Measurements from ENCODE around the gene MYRFL. TPM values are rescaled to one million over a fixed set of nuclear protein-coding genes. Genes with fewer than 3 reads are reported as not detected.

MYRFL gene
- total RNA-seq, 1 donor from 2014 or later, result 0.13 TPM

DNA sequence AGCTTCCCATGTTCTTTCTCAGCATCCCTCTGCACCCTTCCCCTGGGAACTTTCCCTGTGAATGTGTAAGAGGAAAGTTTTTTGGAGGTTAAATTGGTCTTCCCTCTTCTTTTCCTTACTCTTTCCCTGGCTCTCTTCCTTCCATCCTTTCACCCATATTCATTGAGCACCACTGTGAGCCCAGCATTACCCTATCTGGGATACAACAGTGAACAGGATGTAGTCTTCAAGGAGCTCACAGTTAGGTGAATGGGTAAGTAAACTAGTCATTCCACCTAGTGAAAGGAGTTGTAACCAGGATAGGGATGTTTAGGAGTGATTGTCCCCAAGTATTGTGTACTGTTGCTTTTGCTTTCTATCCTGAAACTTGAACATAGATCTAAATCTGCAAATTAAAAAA is 123.8 kb downstream of the MYRFL start:
- no peaks in the 10 kb centered on the region for H3K27me3 ChIP-seq (ENCODE audit: control insufficient read depth, insufficient read depth, low read length)
- TF ChIP-seq, protein P1, sequence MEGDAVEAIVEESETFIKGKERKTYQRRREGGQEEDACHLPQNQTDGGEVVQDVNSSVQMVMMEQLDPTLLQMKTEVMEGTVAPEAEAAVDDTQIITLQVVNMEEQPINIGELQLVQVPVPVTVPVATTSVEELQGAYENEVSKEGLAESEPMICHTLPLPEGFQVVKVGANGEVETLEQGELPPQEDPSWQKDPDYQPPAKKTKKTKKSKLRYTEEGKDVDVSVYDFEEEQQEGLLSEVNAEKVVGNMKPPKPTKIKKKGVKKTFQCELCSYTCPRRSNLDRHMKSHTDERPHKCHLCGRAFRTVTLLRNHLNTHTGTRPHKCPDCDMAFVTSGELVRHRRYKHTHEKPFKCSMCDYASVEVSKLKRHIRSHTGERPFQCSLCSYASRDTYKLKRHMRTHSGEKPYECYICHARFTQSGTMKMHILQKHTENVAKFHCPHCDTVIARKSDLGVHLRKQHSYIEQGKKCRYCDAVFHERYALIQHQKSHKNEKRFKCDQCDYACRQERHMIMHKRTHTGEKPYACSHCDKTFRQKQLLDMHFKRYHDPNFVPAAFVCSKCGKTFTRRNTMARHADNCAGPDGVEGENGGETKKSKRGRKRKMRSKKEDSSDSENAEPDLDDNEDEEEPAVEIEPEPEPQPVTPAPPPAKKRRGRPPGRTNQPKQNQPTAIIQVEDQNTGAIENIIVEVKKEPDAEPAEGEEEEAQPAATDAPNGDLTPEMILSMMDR (IDR thresholded peaks at IDR 0.05; ENCODE audit: insufficient read depth, low read length, poor library complexity, severe bottlenecking), result no peak

DNA sequence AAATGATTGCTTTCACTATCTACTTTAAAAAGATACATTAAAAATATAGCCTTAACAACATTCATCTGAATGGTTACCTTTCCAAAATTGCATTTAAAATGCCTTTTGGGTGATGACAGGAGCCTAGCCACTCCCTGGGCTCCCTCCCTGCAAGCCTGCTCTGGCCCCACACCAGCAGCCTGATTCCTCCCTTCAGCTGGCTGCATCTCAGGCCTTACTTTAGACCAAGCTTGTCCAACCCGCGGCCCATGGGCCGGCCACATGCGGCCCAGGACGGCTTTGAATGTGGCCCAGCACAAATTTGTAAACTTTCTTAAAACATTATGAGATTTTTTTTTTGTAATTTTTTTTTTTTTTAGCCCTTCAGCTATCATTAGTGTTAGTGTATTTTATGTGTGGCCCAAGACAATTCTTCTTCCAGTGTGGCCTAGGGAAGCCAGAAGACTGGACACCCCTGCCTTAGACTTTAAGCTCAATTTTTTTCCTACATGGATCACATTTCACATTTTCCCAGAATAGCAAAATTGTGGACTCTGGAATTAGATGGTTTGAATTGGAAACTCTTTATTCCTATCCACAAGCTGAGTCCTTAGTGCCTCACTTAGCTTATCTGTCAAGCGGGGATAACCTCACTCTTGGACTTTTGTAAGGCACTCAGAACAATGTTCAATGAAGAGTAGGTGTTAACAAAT is 124.4 kb downstream of the MYRFL start:
- no peak for DNase-seq (ENCODE audit: low read depth)
- H3K27me3 ChIP-seq (ENCODE audit: control insufficient read depth, insufficient read depth, low read length), result no peaks in the 10 kb centered on the region
- H3K36me3 ChIP-seq (ENCODE audit: control insufficient read depth, insufficient read depth, low read length), result no peaks in the 10 kb centered on the region
- TF ChIP-seq, protein P1 (IDR thresholded peaks at IDR 0.05; ENCODE audit: insufficient read depth, low read length, poor library complexity, severe bottlenecking), result no peak
- H3K4me3 ChIP-seq (ENCODE audit: low read depth, low read length), result no peak overlapping the region

More for the DNA sequence above, 123.8 kb downstream of the MYRFL start:
- no peak overlapping the region for H3K4me3 ChIP-seq (ENCODE audit: low read depth, low read length)
- DNase-seq (ENCODE audit: low read depth), result no peak
- H3K36me3 ChIP-seq (ENCODE audit: control insufficient read depth, insufficient read depth, low read length), result no peaks in the 10 kb centered on the region

DNA sequence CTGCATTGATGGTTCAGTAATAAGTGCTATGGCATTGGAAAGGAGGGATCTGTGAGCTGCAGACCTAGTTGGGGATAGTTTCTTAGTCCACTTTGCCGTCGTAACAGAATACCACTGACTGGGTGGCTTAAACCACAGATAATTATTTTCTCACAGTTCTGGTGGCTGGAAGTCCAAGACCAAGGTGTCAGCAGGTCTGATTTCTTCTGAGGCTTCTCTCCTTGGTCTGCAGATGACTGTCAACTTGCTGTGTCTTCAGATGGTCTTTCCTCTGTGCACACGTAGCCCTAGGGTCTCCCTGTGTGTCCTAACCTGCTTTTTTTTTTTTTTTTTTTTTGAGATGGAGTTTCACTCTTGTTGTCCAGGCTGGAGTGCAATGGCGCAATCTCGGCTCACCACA is 126.1 kb downstream of the MYRFL start:
- no peak for DNase-seq (ENCODE audit: low read depth)
- H3K36me3 ChIP-seq (ENCODE audit: control insufficient read depth, insufficient read depth, low read length), result no peaks in the 10 kb centered on the region
- H3K4me3 ChIP-seq (ENCODE audit: low read depth, low read length), result no peak overlapping the region
- TF ChIP-seq, protein P1 (IDR thresholded peaks at IDR 0.05; ENCODE audit: insufficient read depth, low read length, poor library complexity, severe bottlenecking), result no peak
- no peaks in the 10 kb centered on the region for H3K27me3 ChIP-seq (ENCODE audit: control insufficient read depth, insufficient read depth, low read length)

DNA sequence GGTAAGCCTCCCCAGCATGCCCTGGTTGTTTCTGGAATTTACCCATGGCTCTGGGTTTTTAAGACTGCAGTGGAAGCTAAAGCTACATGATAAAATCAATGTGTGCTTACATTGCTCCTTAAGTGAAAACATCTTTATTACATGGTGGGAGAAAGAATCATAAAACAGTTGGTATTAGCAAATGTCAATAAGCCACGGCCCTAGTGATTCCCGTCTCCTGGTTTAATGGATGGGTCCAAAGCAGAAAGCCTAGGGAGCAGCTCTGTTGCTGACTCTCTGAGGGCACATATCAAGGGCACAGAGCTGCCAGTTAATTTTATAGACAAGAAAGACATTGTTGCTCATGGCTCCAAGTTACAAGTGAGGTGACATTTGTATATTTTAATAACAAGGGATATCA is 127.9 kb downstream of the MYRFL start:
- H3K4me3 ChIP-seq (ENCODE audit: low read depth, low read length), result no peak overlapping the region
- no peak for DNase-seq (ENCODE audit: low read depth)
- TF ChIP-seq, protein P1 (IDR thresholded peaks at IDR 0.05; ENCODE audit: insufficient read depth, low read length, poor library complexity, severe bottlenecking), result no peak

DNA sequence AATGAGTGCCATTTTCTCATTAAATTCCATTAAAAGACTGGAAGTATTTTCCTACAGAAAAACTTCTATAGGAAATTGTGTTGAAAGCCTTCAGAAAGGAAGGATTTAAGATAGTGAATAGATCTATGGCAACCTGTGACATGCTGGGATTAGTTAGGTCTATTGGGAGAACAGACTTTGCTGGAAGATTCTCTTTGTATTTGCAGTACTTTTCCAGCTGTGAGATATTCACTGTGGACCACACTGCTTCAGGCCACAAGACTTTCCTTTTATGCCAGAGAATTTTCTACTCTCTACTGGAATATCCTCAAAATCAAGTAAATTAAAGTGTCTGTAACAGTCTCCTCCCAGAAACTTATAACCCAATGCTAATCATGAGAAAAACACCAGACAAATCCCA is 136.2 kb downstream of the MYRFL start:
- no peaks in the 10 kb centered on the region for H3K36me3 ChIP-seq (ENCODE audit: control insufficient read depth, insufficient read depth, low read length)
- H3K4me3 ChIP-seq (ENCODE audit: low read depth, low read length), result no peak overlapping the region
- DNase-seq (ENCODE audit: low read depth), result no peak
- no peaks in the 10 kb centered on the region for H3K27me3 ChIP-seq (ENCODE audit: control insufficient read depth, insufficient read depth, low read length)
- TF ChIP-seq, protein P1 (IDR thresholded peaks at IDR 0.05; ENCODE audit: insufficient read depth, low read length, poor library complexity, severe bottlenecking), result no peak

More for the DNA sequence above, 127.9 kb downstream of the MYRFL start:
- Histone ChIP-seq H3K27me3 (ENCODE audit: control insufficient read depth, insufficient read depth, low read length) (no peaks in the 10 kb centered on the region), H3K36me3 (ENCODE audit: control insufficient read depth, insufficient read depth, low read length) (no peaks in the 10 kb centered on the region)

DNA sequence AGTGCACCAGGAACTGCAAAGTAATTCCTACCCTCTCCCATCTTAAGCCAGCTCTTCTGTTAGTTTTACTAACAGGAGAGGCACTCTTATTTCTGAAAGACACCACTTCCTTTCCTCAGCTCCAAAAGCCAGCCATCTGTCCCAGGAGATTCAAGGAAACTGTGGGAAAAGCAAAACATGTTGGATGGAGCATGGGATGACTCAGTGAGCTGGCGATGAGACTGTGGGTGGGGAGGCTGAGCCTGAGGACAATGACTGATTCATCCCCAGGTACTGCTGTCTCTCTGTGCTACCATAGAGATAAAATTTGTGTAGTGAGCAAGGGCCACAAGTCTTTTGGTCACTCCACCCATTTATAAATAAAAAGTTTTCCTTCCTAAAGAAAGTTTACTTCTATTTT is 141.4 kb downstream of the MYRFL start:
- TF ChIP-seq, protein P1 (IDR thresholded peaks at IDR 0.05; ENCODE audit: insufficient read depth, low read length, poor library complexity, severe bottlenecking), result no peak
- no peak overlapping the region for H3K4me3 ChIP-seq (ENCODE audit: low read depth, low read length)
- no peaks in the 10 kb centered on the region for H3K27me3 ChIP-seq (ENCODE audit: control insufficient read depth, insufficient read depth, low read length)
- peak; percentile 47 for DNase-seq (ENCODE audit: low read depth)
- no peaks in the 10 kb centered on the region for H3K36me3 ChIP-seq (ENCODE audit: control insufficient read depth, insufficient read depth, low read length)

Measured in kidney epithelial cell (primary cell).